ENCODE measurements around the gene GINS2.

GINS2 gene

DNA sequence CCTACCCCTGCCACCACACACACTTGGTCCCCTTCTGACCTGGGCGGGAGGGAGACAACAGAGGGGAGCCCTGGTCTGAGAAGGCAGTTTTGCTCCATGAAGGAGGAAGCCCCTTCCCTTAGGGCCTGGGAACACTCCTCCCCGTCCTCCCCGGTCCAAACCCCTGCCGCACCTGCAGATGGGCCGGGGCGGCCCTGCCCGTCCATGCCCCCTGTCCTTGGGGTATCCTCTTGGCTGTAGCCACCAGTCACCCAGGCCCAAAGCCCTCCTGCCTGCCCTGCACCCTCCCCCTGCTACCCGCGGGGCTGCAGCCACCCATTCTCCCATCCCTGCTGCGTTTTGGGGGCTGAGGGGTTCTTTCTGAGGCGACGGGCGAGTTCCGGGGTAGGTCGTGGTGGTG, 41.8 kb downstream of the GINS2 start:
- Histone ChIP-seq H4K8ac (ENCODE audit: low read length) (no peak overlapping the region), H3K27me3 (ENCODE audit: control insufficient read depth in 1 of 2, insufficient read depth in 1 of 2, low read length in 2 of 2) (no peaks in the 10 kb centered on the region), H3K18ac (ENCODE audit: low read depth in 1 of 2, low read length in 2 of 2) (no peak overlapping the region), H4K91ac (ENCODE audit: low read length) (no peak overlapping the region), H3K4me1 (ENCODE audit: control insufficient read depth, insufficient read depth, low read depth, low read length) (peaks cover 25% of the 10 kb centered on the region), H3K9me3 (ENCODE audit: control insufficient read depth, low read length) (no peaks in the 10 kb centered on the region), H3K27ac (ENCODE audit: low read length, poor library complexity, severe bottlenecking) (no peak overlapping the region), H3K79me1 (replicated peaks; ENCODE audit: low read length, poor library complexity, severe bottlenecking) (peaks cover 40% of the 10 kb centered on the region), H2BK5ac (ENCODE audit: low read depth, low read length, poor library complexity, severe bottlenecking) (no peak overlapping the region), H3K4me3 (ENCODE audit: insufficient read depth in 1 of 2, low read depth in 1 of 2, low read length in 2 of 2) (no peak overlapping the region), H2AFZ (ENCODE audit: low read depth, low read length) (no peak overlapping the region), H3K4me2 (ENCODE audit: low read length, poor library complexity, severe bottlenecking) (no peak overlapping the region), H2BK12ac (ENCODE audit: low read length in 2 of 2) (no peak overlapping the region), H2AK5ac (ENCODE audit: low read length, severe bottlenecking) (no peak overlapping the region), H3K4ac (ENCODE audit: low read depth in 1 of 2, low read length in 2 of 2) (no peak overlapping the region), H3K23ac (ENCODE audit: low read length in 2 of 2) (no peak overlapping the region), H3K9ac (ENCODE audit: low read length) (no peak overlapping the region), H3K36me3 (ENCODE audit: control insufficient read depth in 1 of 2, insufficient read depth in 2 of 2, low read depth in 1 of 2, low read length in 2 of 2) (peaks cover 0 to 69% of the 10 kb centered on the region in 2 experiments), H2BK15ac (ENCODE audit: low read depth, poor library complexity, severe bottlenecking) (no peak overlapping the region), H2BK120ac (ENCODE audit: low read depth, low read length) (no peak overlapping the region), H3K14ac (ENCODE audit: low read length in 2 of 2) (no peak overlapping the region)
- DNase-seq: no peak
- WGBS: 96% methylated on average over 10 of the region's 15 CpGs

DNA sequence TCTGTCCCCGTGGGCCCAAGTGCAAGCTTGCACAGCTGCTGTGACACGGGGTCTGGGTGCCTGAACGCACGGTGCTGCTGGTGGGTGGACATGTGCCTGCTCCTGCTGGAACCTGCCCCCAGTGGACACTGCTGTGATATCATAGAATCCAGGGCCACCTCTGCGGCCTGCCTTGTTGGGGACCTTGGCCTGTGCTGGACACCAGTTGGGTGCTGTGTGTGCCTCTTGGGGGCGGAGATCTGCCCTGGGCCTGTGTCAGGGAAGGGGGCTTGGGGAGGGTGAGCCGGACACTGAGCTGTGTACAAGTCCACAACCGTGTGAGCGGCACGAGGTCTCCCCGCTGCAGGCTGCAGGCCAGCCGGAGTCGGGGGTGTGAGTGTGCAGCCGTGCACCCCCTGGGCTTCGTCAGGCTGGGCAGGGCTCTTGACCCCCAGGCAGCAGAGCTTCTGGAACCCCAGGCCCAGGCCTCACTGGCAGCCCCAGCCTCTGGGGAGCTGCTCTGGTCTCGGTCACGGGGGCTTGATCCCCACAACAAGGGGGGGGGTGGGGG, 42.3 kb downstream of the GINS2 start:
- 94% methylated on average over 15 of the region's 17 CpGs for WGBS
- H4K91ac ChIP-seq (ENCODE audit: low read length): no peak overlapping the region
- peaks cover 45% of the 10 kb centered on the region for H3K79me1 ChIP-seq (replicated peaks; ENCODE audit: low read length, poor library complexity, severe bottlenecking)

DNA sequence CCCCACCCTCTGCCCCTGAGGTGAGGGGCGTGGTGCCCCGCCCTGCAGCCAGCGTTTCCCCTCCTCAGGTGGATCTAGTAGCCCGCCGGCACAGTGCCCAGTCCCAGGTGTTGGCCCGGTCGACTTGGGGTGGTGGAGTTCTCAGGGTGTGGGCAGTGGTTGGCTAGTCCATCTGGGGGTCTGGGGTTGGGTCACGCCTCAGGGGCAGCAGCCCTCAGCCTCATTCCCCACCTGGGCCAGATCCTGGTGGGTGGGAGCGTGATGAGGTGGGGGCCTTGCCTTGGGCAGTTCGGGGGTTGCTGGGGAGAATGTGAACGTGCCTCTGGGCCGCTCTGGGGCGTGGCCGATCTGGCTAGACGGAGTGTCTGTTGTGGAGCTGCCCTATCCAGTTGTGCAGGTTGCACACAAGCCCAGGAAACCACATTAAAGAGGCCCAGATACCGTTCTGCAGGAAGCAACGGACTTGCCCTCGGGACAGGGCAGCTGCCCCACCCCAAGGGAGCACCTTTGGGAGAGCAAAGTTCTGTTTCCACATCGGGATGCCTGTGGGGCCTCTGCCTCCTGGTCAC, 43.6 kb downstream of the GINS2 start:
- no peak for DNase-seq
- Histone ChIP-seq H2AFZ (ENCODE audit: low read depth, low read length) (no peak overlapping the region), H2BK12ac (ENCODE audit: low read length in 2 of 2) (no peak overlapping the region), H3K27ac (ENCODE audit: low read length, poor library complexity, severe bottlenecking) (no peak overlapping the region), H4K8ac (ENCODE audit: low read length) (no peak overlapping the region), H3K4me1 (ENCODE audit: control insufficient read depth, insufficient read depth, low read depth, low read length) (peaks cover 15% of the 10 kb centered on the region), H2BK5ac (ENCODE audit: low read depth, low read length, poor library complexity, severe bottlenecking) (no peak overlapping the region), H3K4me2 (ENCODE audit: low read length, poor library complexity, severe bottlenecking) (no peak overlapping the region), H3K27me3 (ENCODE audit: control insufficient read depth in 1 of 2, insufficient read depth in 1 of 2, low read length in 2 of 2) (no peaks in the 10 kb centered on the region), H3K36me3 (ENCODE audit: control insufficient read depth in 1 of 2, insufficient read depth in 2 of 2, low read depth in 1 of 2, low read length in 2 of 2) (peaks cover 0 to 71% of the 10 kb centered on the region in 2 experiments), H2BK120ac (ENCODE audit: low read depth, low read length) (no peak overlapping the region), H3K23ac (ENCODE audit: low read length in 2 of 2) (no peak overlapping the region), H2BK15ac (ENCODE audit: low read depth, poor library complexity, severe bottlenecking) (no peak overlapping the region), H3K4ac (ENCODE audit: low read depth in 1 of 2, low read length in 2 of 2) (no peak overlapping the region), H2AK5ac (ENCODE audit: low read length, severe bottlenecking) (no peak overlapping the region), H3K9ac (ENCODE audit: low read length) (no peak overlapping the region), H3K79me1 (replicated peaks; ENCODE audit: low read length, poor library complexity, severe bottlenecking) (peaks cover 53% of the 10 kb centered on the region), H4K91ac (ENCODE audit: low read length) (no peak overlapping the region), H3K9me3 (ENCODE audit: control insufficient read depth, low read length) (no peaks in the 10 kb centered on the region), H3K4me3 (ENCODE audit: insufficient read depth in 1 of 2, low read depth in 1 of 2, low read length in 2 of 2) (no peak overlapping the region), H3K18ac (ENCODE audit: low read depth in 1 of 2, low read length in 2 of 2) (no peak overlapping the region), H3K14ac (ENCODE audit: low read length in 2 of 2) (no peak overlapping the region)
- 92% methylated on average over 19 of the region's 19 CpGs for WGBS

More for the DNA sequence above, 42.3 kb downstream of the GINS2 start:
- no peak overlapping the region for H2BK15ac ChIP-seq (ENCODE audit: low read depth, poor library complexity, severe bottlenecking)
- no peak overlapping the region for H3K18ac ChIP-seq (ENCODE audit: low read depth in 1 of 2, low read length in 2 of 2)
- H2BK120ac ChIP-seq (ENCODE audit: low read depth, low read length): no peak overlapping the region
- DNase-seq: no peak
- no peak overlapping the region for H3K23ac ChIP-seq (ENCODE audit: low read length in 2 of 2)
- peaks cover 25% of the 10 kb centered on the region for H3K4me1 ChIP-seq (ENCODE audit: control insufficient read depth, insufficient read depth, low read depth, low read length)
- no peak overlapping the region for H3K4ac ChIP-seq (ENCODE audit: low read depth in 1 of 2, low read length in 2 of 2)
- H3K4me3 ChIP-seq (ENCODE audit: insufficient read depth in 1 of 2, low read depth in 1 of 2, low read length in 2 of 2): no peak overlapping the region
- no peak overlapping the region for H3K27ac ChIP-seq (ENCODE audit: low read length, poor library complexity, severe bottlenecking)
- no peak overlapping the region for H3K4me2 ChIP-seq (ENCODE audit: low read length, poor library complexity, severe bottlenecking)
- H3K9me3 ChIP-seq (ENCODE audit: control insufficient read depth, low read length): no peaks in the 10 kb centered on the region
- H3K36me3 ChIP-seq (ENCODE audit: control insufficient read depth in 1 of 2, insufficient read depth in 2 of 2, low read depth in 1 of 2, low read length in 2 of 2): peaks cover 0 to 69% of the 10 kb centered on the region in 2 experiments
- H3K14ac ChIP-seq (ENCODE audit: low read length in 2 of 2): peak overlapping the region in 1 of 2 experiments; percentile 45
- no peak overlapping the region for H2AK5ac ChIP-seq (ENCODE audit: low read length, severe bottlenecking)
- no peak overlapping the region for H3K9ac ChIP-seq (ENCODE audit: low read length)
- no peaks in the 10 kb centered on the region for H3K27me3 ChIP-seq (ENCODE audit: control insufficient read depth in 1 of 2, insufficient read depth in 1 of 2, low read length in 2 of 2)
- no peak overlapping the region for H4K8ac ChIP-seq (ENCODE audit: low read length)
- no peak overlapping the region for H2BK12ac ChIP-seq (ENCODE audit: low read length in 2 of 2)
- no peak overlapping the region for H2AFZ ChIP-seq (ENCODE audit: low read depth, low read length)
- H2BK5ac ChIP-seq (ENCODE audit: low read depth, low read length, poor library complexity, severe bottlenecking): no peak overlapping the region

DNA sequence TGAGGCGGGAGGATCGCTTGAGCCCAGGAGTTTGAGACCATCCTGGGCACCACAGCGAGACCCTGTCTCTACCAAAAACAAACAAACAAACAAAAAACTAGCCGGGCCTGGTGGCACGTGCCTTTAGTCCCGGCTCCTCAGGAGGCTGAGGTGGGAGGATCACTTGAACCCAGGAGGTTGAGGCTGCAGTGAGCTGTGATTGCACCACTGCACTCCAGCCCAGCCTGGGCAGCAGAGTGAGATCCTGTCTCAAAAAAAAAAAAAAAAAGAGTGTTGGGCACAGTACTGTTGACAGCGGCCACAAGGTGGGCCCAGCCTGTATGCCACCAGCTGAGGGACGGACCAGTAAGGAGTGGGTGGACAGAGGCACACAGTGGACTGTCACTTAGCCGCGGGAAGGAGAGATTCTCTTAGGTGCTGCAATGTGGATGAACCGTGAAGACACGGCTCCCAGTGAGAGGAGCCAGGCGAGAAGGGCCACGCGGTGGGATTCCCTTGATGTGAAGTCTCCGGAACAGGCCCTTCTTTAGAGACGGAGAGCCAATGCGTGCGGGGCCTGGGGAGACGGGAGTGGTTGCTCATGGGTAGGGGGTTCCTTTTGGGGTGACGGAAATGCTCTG, 44.6 kb downstream of the GINS2 start:
- peaks cover 0 to 70% of the 10 kb centered on the region in 2 experiments for H3K36me3 ChIP-seq (ENCODE audit: control insufficient read depth in 1 of 2, insufficient read depth in 2 of 2, low read depth in 1 of 2, low read length in 2 of 2)
- no peak overlapping the region for H3K27ac ChIP-seq (ENCODE audit: low read length, poor library complexity, severe bottlenecking)
- no peak overlapping the region for H2BK12ac ChIP-seq (ENCODE audit: low read length in 2 of 2)
- no peak overlapping the region for H4K8ac ChIP-seq (ENCODE audit: low read length)
- H3K79me1 ChIP-seq (replicated peaks; ENCODE audit: low read length, poor library complexity, severe bottlenecking): peaks cover 59% of the 10 kb centered on the region
- H2AK5ac ChIP-seq (ENCODE audit: low read length, severe bottlenecking): no peak overlapping the region
- no peak overlapping the region for H3K9ac ChIP-seq (ENCODE audit: low read length)
- H2BK15ac ChIP-seq (ENCODE audit: low read depth, poor library complexity, severe bottlenecking): no peak overlapping the region
- no peak overlapping the region for H2BK5ac ChIP-seq (ENCODE audit: low read depth, low read length, poor library complexity, severe bottlenecking)
- no peak overlapping the region for H3K4me2 ChIP-seq (ENCODE audit: low read length, poor library complexity, severe bottlenecking)
- 97% methylated on average over 18 of the region's 21 CpGs for WGBS
- no peak overlapping the region for H3K18ac ChIP-seq (ENCODE audit: low read depth in 1 of 2, low read length in 2 of 2)
- no peak overlapping the region for H2AFZ ChIP-seq (ENCODE audit: low read depth, low read length)
- H3K4ac ChIP-seq (ENCODE audit: low read depth in 1 of 2, low read length in 2 of 2): no peak overlapping the region
- H4K91ac ChIP-seq (ENCODE audit: low read length): no peak overlapping the region
- DNase-seq: no peak
- no peak overlapping the region for H2BK120ac ChIP-seq (ENCODE audit: low read depth, low read length)
- H3K27me3 ChIP-seq (ENCODE audit: control insufficient read depth in 1 of 2, insufficient read depth in 1 of 2, low read length in 2 of 2): no peaks in the 10 kb centered on the region
- H3K4me3 ChIP-seq (ENCODE audit: insufficient read depth in 1 of 2, low read depth in 1 of 2, low read length in 2 of 2): no peak overlapping the region
- H3K9me3 ChIP-seq (ENCODE audit: control insufficient read depth, low read length): no peaks in the 10 kb centered on the region
- H3K4me1 ChIP-seq (ENCODE audit: control insufficient read depth, insufficient read depth, low read depth, low read length): peaks cover 14% of the 10 kb centered on the region
- no peak overlapping the region for H3K14ac ChIP-seq (ENCODE audit: low read length in 2 of 2)
- H3K23ac ChIP-seq (ENCODE audit: low read length in 2 of 2): no peak overlapping the region
